ENCODE measurements around the gene SPON2.

The SPON2 gene

DNA sequence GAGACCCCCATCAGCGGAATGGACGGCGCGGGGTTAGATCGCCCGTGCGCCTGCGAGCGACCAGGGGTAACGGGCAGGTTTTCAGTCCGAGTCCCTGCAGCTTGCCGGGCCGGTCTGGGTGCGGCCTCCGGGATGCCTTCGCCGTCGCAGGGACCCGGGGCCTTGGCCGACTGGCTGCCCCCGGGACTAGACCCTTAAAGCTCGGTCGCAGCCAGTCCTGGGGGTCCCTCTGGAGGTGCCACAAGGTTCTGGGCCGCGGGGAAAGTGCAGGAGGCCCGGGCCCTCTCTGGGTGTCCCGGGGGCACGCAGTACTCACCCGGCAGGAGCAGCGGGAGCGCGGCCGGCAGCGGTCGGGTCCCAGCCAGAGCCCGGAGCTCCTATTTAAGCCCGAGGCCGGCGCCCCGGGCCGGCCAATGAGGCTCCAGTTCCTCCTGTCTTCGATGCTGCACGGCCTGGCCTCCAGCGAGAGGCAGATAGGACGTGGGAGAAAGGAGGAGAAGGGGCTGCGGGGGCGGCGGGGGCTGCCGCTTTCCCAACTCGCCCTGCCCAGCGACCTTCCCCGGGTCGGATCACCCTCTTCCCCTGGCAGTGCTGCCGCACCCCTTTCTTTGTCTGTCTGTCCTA is at the start of gene SPON2:
TSS of gene SPON2 (minus strand) at position 356 of the 624 bp plus-strand sequence.
- Mint-ChIP-seq H3K4me3 (peak within 1 kb of the TSS; percentile 58), H3K27ac (peak within 1 kb of the TSS; percentile 51), H3K9me3 (no peaks in the 10 kb centered on the region), H3K4me1 (peaks cover 18% of the 10 kb centered on the region), H3K36me3 (ENCODE audit: low read depth) (no peaks in the 10 kb centered on the region), H3K27me3 (ENCODE audit: low read depth, poor library complexity) (peaks cover 84% of the 10 kb centered on the region)
- TF ChIP-seq, protein P1, sequence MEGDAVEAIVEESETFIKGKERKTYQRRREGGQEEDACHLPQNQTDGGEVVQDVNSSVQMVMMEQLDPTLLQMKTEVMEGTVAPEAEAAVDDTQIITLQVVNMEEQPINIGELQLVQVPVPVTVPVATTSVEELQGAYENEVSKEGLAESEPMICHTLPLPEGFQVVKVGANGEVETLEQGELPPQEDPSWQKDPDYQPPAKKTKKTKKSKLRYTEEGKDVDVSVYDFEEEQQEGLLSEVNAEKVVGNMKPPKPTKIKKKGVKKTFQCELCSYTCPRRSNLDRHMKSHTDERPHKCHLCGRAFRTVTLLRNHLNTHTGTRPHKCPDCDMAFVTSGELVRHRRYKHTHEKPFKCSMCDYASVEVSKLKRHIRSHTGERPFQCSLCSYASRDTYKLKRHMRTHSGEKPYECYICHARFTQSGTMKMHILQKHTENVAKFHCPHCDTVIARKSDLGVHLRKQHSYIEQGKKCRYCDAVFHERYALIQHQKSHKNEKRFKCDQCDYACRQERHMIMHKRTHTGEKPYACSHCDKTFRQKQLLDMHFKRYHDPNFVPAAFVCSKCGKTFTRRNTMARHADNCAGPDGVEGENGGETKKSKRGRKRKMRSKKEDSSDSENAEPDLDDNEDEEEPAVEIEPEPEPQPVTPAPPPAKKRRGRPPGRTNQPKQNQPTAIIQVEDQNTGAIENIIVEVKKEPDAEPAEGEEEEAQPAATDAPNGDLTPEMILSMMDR (IDR thresholded peaks at IDR 0.05): no peak
- peak; percentile 45 for DNase-seq

DNA sequence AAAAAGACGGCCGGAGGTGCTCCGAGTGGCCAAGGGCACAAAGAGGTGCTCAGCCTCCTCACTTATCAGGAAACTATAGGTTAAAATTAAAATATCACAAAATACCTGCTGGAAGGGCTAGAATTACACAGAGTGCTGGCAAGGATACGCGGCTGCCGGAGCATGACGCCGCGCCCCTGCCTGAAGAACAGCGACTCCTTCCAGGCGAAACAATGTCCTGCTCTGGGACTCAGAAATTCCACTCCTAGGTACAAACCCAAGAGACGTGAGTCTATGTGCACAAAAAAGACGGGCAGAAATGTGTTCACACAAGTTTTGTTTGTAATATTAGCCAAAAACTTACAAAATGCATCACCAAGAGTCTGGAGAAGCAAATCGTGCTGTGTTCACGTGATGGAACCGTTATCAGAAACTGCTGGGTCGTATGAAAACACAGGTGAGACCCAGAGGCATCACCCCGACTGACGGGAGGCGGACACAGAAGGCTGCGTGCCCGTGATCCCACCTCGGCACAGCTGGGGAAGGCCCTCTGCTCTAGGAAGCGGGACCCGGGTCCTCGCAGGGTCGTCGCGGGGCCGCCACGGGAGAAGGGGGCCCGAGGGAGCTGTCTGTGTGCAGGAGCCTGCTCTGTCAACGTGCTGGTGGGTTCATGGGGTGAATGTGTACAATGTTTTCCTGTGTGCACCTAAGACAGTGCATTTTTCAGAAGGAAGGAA is 48.9 kb upstream of the SPON2 start:
- no peak overlapping the region for H3K4me3 Mint-ChIP-seq
- H3K9me3 Mint-ChIP-seq: no peaks in the 10 kb centered on the region
- peak overlapping the region; percentile 84 for H3K27ac Mint-ChIP-seq
- peaks cover 53% of the 10 kb centered on the region for H3K36me3 Mint-ChIP-seq (ENCODE audit: low read depth)
- no peak for DNase-seq
- H3K4me1 Mint-ChIP-seq: peaks cover 17% of the 10 kb centered on the region
- TF ChIP-seq, protein P1 (IDR thresholded peaks at IDR 0.05): no peak
- H3K27me3 Mint-ChIP-seq (ENCODE audit: low read depth, poor library complexity): peaks cover 4% of the 10 kb centered on the region

DNA sequence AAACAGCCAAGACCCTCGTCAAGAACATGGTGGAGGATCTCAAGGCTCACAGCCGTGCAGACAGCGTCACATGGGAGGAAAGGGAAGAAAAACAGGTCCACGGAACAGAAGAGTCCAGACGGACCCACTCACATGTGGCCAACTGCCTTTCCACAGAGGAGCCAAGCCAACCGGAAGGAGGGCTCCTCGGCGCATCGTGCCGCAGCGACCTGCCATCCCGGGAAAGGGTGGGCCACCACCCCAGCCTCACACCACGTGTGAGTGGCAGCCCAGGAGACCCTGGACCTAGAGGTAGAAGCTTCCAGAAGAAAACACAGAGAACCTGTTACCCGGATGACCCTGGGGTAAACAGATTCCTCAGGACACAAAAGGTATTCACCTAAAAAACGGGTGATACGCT is 48.2 kb upstream of the SPON2 start:
- peaks cover 53% of the 10 kb centered on the region for H3K36me3 Mint-ChIP-seq (ENCODE audit: low read depth)
- H3K9me3 Mint-ChIP-seq: no peaks in the 10 kb centered on the region
- TF ChIP-seq, protein P1 (IDR thresholded peaks at IDR 0.05): no peak
- no peak overlapping the region for H3K4me3 Mint-ChIP-seq
- peak overlapping the region; percentile 84 for H3K27ac Mint-ChIP-seq
- no peak for DNase-seq
- H3K4me1 Mint-ChIP-seq: peaks cover 15% of the 10 kb centered on the region
- peaks cover 4% of the 10 kb centered on the region for H3K27me3 Mint-ChIP-seq (ENCODE audit: low read depth, poor library complexity)

DNA sequence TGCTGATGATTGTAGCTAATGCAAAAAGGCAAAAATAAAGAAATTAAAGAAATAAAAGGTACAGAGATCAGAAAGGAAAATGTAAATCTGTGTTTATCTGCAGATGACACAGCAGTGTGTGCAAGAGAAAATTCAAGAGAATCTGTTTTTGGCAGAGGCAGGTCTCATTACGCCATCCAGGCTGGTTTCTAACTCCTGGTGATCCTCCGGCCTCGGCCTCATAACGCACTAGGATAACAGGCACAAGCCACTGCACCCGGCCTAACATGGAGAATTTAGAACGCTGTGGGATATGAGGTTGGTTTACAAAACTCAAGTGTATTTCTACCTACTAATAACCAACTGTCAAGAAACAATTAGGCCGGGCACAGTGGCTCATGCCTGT is 47.2 kb upstream of the SPON2 start:
- Mint-ChIP-seq H3K27ac (peak overlapping the region; percentile 69), H3K4me1 (peaks cover 15% of the 10 kb centered on the region), H3K4me3 (no peak overlapping the region), H3K36me3 (ENCODE audit: low read depth) (peaks cover 49% of the 10 kb centered on the region), H3K27me3 (ENCODE audit: low read depth, poor library complexity) (peaks cover 4% of the 10 kb centered on the region), H3K9me3 (no peaks in the 10 kb centered on the region)
- TF ChIP-seq, protein P1 (IDR thresholded peaks at IDR 0.05): no peak
- DNase-seq: no peak

DNA sequence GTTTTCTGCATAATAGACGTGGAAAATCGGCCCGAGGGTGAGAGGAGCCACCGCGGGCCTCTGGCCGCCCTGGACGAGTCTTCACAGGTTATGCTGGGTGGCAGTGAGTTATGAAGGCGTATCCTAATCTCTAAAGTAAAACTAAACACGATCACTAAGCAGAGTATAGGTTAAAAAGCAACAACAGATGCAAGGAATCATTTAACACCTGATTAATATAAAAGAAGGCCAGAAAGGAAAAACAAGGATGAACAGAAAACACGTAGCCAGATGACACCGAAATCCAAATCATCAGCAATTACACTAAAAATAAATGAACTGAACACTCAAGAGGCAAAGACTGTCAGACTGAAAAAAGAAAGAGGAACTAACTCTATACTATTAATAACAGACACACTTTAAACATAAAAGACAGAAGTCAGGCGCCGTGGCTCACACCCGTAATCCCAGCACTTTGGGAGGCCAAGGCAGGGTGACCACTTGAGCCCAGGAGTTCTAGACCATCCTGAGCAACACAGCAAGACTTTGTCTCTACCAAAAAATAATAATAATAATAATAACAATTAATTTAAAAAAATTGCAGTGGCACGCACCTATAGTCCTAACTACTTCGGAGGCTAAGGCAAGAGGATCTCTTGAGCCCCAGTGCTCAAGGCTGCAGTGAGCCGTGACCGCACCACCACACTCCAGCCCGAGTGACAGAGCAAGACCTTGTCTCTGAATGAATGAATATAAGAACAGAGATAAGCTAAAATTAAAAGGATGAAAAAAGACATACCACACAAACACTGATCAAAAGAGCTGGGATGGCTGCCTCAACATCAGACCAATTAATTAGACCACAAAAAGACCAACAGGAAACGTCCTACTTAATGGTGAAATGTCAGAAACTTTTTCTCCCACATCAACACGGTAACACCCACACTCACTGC is 46.5 kb upstream of the SPON2 start:
- Mint-ChIP-seq H3K36me3 (ENCODE audit: low read depth) (peaks cover 42% of the 10 kb centered on the region), H3K27me3 (ENCODE audit: low read depth, poor library complexity) (peaks cover 4% of the 10 kb centered on the region), H3K27ac (peak overlapping the region; percentile 94), H3K9me3 (no peaks in the 10 kb centered on the region), H3K4me1 (peaks cover 15% of the 10 kb centered on the region), H3K4me3 (no peak overlapping the region)
- TF ChIP-seq, protein P1 (IDR thresholded peaks at IDR 0.05): no peak
- no peak for DNase-seq
